Keratinocyte (primary cell): ENCODE data around the gene PHOX2B. TPM values are rescaled to one million over a fixed set of nuclear protein-coding genes. Genes with fewer than 3 reads are reported as not detected.
A peak's percentile ranks its signal among the peaks of the same experiment; 100 is the strongest.

Experiments
- DNase-seq: peaks from one replicate; pipeline ENCODE4 v3.0.0-alpha.2; 2011; ENCODE audit warnings: low read depth, missing footprints, low spot score
- FAIRE-seq: peaks from 2 replicates; lab custom pipeline; 2011; peaks lifted over from hg19 to GRCh38; lab: Jason Lieb, UNC
- H2AFZ ChIP-seq: 2 replicates; pipeline ENCODE4 v1.6.0; 2012; ENCODE audit warnings: low read length, control low read depth, inconsistent platforms; ENCODE audit not compliant: control insufficient read depth
- H3K27ac ChIP-seq: 2 replicates; pipeline ENCODE4 v1.5.1; 2011; ENCODE audit warnings: low read length; ENCODE audit not compliant: control insufficient read depth, insufficient read depth
- H3K27me3 ChIP-seq: 3 replicates; pipeline ENCODE4 v1.6.0; 2011; ENCODE audit warnings: low read length; ENCODE audit not compliant: control insufficient read depth, insufficient read depth; ENCODE audit errors: extremely low read depth
- H3K36me3 ChIP-seq, 2 experiments: 2 replicates in 1 of 2; 3 replicates in 1 of 2; pipeline ENCODE4 v1.5.1; 2011; ENCODE audit warnings: low read length in 2 of 2, mild to moderate bottlenecking in 1 of 2; ENCODE audit not compliant: control insufficient read depth in 2 of 2, insufficient read depth in 2 of 2; ENCODE audit errors: extremely low read depth in 1 of 2
- H3K4me1 ChIP-seq: 3 replicates; pipeline ENCODE4 v1.5.1; 2011; ENCODE audit warnings: low read length; ENCODE audit not compliant: control insufficient read depth, insufficient read depth; ENCODE audit errors: extremely low read depth
- H3K4me2 ChIP-seq: 3 replicates; pipeline ENCODE4 v1.6.0; 2011; ENCODE audit warnings: low read depth, low read length; ENCODE audit not compliant: control insufficient read depth, insufficient read depth; ENCODE audit errors: extremely low read depth
- H3K4me3 ChIP-seq, 3 experiments: fragments of 200-600 bp in 1 of 3; sonication (generic) in 1 of 3; 2 replicates in 2 of 3; 3 replicates in 1 of 3; pipeline ENCODE4 v1.5.1; 2011 to 2016; ENCODE audit warnings: low read length in 3 of 3, mild to moderate bottlenecking in 3 of 3, control low read depth in 2 of 3, inconsistent platforms in 1 of 3, low read depth in 1 of 3, mixed read lengths in 1 of 3, mixed run types in 1 of 3, moderate library complexity in 1 of 3; ENCODE audit not compliant: control insufficient read depth in 2 of 3, insufficient read depth in 2 of 3; ENCODE audit errors: extremely low read depth in 1 of 3
- H3K79me2 ChIP-seq: 2 replicates; pipeline ENCODE4 v1.6.0; 2012; ENCODE audit warnings: low read length; ENCODE audit not compliant: control insufficient read depth, insufficient read depth
- H3K9ac ChIP-seq: 3 replicates; pipeline ENCODE4 v1.6.0; 2011; ENCODE audit warnings: low read length; ENCODE audit not compliant: control insufficient read depth, insufficient read depth; ENCODE audit errors: extremely low read depth
- H3K9me1 ChIP-seq: 3 replicates; pipeline ENCODE4 v1.6.0; 2011; ENCODE audit warnings: low read length; ENCODE audit not compliant: control insufficient read depth, insufficient read depth; ENCODE audit errors: extremely low read depth
- H3K9me3 ChIP-seq: 2 replicates; pipeline ENCODE4 v1.5.1; 2012; ENCODE audit warnings: low read depth, low read length; ENCODE audit not compliant: control insufficient read depth
- H4K20me1 ChIP-seq: 3 replicates; pipeline ENCODE4 v1.6.0; 2011; ENCODE audit warnings: low read length; ENCODE audit not compliant: control insufficient read depth, insufficient read depth; ENCODE audit errors: extremely low read depth
- EZH2 ChIP-seq: IDR thresholded peaks from one replicate; pipeline ENCODE4 v1.6.1; 2012; ENCODE audit warnings: inconsistent platforms, mild to moderate bottlenecking, low read length, moderate library complexity
- dilution Hi-C: fragments of 300-500 bp; cut with MboI; formaldehyde crosslinking; loops from one replicate; pipeline ENCODE4 v1.7.0; 2020; ENCODE audit warnings: low sequenced_read_pairs; ENCODE audit not compliant: extremely low pct_ligation_motif_present
- polyA minus RNA-seq, 3 experiments: library from RNA; depleted of rRNA, polyadenylated mRNA; stranded (reverse); fragments of >200 nt; gene quantifications; 1 replicate in 1 of 3; 2 replicates in 1 of 3; 3 replicates in 1 of 3; pipeline ENCODE4 v1.2.3, GENCODE V29; 2011
- polyA plus RNA-seq, 5 experiments: library from polyadenylated mRNA; depleted of rRNA in 3 of 5; stranded (reverse) in 3 of 5; stranded (forward) in 1 of 5; unstranded in 1 of 5; fragments of >200 nt; gene quantifications; 1 replicate in 1 of 5; 2 replicates in 3 of 5; 3 replicates in 1 of 5; pipeline versions ENCODE4 v1.2.1 to v1.2.3, GENCODE V29; 2011 to 2012; ENCODE audit warnings: missing spikeins in 2 of 5, low read depth in 1 of 5, low replicate concordance in 1 of 5
- TF ChIP-seq, protein P1 (sequence below), 3 experiments: IDR thresholded peaks in 1 of 3; conservative IDR thresholded peaks in 1 of 3; optimal IDR thresholded peaks in 1 of 3; 2 replicates in 2 of 3; 3 replicates in 1 of 3; pipeline versions ENCODE3 to v1.5.1; 2011; ENCODE audit warnings: low read length in 3 of 3, mild to moderate bottlenecking in 3 of 3, moderate library complexity in 2 of 3, control low read depth in 1 of 3, inconsistent platforms in 1 of 3; ENCODE audit not compliant: insufficient read depth in 2 of 3; ENCODE audit errors: extremely low read depth in 1 of 3

PHOX2B gene
- polyA plus RNA-seq (not detected in 3 replicates), polyA minus RNA-seq (not detected in 3 replicates)
- polyA plus RNA-seq (2011; ENCODE audit: low read depth): not detected
- not detected in 2 replicates for polyA plus RNA-seq (2011; cell fraction: cytosol; rRNA removed)
- polyA plus RNA-seq (2011; cell fraction: nucleus; rRNA removed): not detected in 2 replicates
- polyA plus RNA-seq (2012; ENCODE audit: low replicate concordance): not detected in 2 replicates
- not detected for polyA minus RNA-seq (2011; cell fraction: cytosol; rRNA and poly(A)+ RNA removed)
- not detected in 2 replicates for polyA minus RNA-seq (2011; cell fraction: nucleus; rRNA and poly(A)+ RNA removed)

DNA sequence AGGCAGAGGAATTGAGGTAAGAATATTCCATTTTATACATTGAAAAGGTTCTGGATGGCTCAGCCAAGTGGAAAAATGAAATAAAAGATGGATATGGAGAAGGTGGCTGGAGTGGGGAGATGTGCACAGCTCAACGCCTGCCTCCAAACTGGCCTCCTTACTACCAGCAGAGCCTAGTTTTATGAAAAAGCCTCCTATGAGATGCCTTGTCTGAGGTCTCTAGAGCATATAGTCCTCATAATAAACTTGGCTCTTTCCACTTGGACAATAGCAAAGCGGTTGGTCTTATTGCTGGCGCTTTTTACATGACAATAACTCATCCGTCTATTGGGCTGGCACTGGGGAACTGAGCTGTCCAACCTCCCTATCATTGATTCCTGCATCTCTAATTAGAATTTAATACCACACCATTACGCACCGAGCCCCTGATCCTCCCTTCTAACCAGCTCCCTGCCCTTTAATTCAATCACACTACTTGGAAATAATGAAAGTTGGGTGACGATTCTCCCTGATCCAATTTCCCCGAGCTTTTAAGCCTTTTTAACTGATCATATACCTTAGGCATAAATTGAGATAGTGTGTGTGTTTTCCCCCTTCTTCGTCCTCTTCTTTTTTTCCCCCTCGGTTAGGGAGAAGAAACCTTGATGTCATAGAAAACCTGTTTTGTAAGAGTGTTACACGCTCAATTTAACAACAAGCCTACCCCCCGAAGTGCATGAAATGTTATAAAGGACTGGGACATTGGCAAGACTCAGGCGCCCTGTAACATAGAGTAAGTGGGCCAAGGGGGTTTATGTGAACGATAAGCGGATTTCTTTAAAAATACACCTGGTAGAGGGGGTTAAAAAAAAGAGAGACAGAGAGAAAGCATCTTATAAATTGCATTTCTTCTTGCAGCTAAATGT is at the start of gene PHOX2B:
TSS of gene PHOX2B (minus strand) at position 155 of the 905 bp plus-strand sequence. CDS start at position 40, 115 bp downstream.
- Histone ChIP-seq H3K4me3 (no peak within 1 kb of the TSS), H4K20me1 (peaks cover 3% of the 10 kb centered on the region), H3K79me2 (no peaks in the 10 kb centered on the region), H3K9me3 (no peaks in the 10 kb centered on the region), H3K27ac (no peak within 1 kb of the TSS), H3K9ac (no peak within 1 kb of the TSS), H3K4me1 (no peaks in the 10 kb centered on the region), H3K4me2 (no peak within 1 kb of the TSS), H3K27me3 (peaks cover 97% of the 10 kb centered on the region), H2AFZ (no peak within 1 kb of the TSS), H3K36me3 (no peaks in the 10 kb centered on the region), H3K9me1 (no peaks in the 10 kb centered on the region)
- no peak for FAIRE-seq
- dilution Hi-C loops: no loop called here
- no peak for DNase-seq
- peak; percentile 87 for TF ChIP-seq EZH2
- TF ChIP-seq, protein P1, sequence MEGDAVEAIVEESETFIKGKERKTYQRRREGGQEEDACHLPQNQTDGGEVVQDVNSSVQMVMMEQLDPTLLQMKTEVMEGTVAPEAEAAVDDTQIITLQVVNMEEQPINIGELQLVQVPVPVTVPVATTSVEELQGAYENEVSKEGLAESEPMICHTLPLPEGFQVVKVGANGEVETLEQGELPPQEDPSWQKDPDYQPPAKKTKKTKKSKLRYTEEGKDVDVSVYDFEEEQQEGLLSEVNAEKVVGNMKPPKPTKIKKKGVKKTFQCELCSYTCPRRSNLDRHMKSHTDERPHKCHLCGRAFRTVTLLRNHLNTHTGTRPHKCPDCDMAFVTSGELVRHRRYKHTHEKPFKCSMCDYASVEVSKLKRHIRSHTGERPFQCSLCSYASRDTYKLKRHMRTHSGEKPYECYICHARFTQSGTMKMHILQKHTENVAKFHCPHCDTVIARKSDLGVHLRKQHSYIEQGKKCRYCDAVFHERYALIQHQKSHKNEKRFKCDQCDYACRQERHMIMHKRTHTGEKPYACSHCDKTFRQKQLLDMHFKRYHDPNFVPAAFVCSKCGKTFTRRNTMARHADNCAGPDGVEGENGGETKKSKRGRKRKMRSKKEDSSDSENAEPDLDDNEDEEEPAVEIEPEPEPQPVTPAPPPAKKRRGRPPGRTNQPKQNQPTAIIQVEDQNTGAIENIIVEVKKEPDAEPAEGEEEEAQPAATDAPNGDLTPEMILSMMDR (optimal IDR thresholded peaks at IDR 0.05 in 1 of 3, IDR thresholded peaks at IDR 0.05 in 1 of 3, conservative IDR thresholded peaks at IDR 0.05 in 1 of 3; ENCODE audit: extremely low read depth in 1 of 3, insufficient read depth in 2 of 3, low read length in 3 of 3): no peak

DNA sequence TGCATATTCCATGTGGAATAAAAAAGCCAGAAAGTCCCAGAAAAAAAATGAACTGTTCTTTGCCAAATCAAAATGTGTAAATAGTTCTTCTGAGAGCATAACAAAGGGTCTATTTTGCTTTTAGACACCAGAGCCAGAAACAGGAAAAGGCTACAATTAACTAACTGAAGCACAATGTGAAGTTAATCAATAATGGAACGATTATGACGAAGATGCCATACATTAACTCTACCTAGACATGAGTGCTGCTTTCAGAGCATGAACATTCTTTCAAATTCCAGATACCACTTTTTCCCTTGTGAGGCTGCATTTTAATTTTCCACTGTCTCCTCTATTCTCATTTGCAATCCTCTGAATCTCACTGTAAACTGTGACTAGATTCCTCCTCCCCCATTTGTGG is 48.7 kb upstream of the PHOX2B start:
- DNase-seq (no peak), FAIRE-seq (no peak)
- dilution Hi-C loops: no loop called here
- no peaks in the 10 kb centered on the region for H3K9me3 ChIP-seq
- no peak overlapping the region for H3K4me3 ChIP-seq
- H3K36me3 ChIP-seq: no peaks in the 10 kb centered on the region
- H3K9me1 ChIP-seq: no peaks in the 10 kb centered on the region
- H3K27ac ChIP-seq: no peak overlapping the region
- H3K9ac ChIP-seq: no peak overlapping the region
- no peaks in the 10 kb centered on the region for H4K20me1 ChIP-seq
- no peaks in the 10 kb centered on the region for H3K79me2 ChIP-seq
- H3K4me2 ChIP-seq: no peak overlapping the region
- TF ChIP-seq, protein P1 (optimal IDR thresholded peaks at IDR 0.05 in 1 of 3, IDR thresholded peaks at IDR 0.05 in 1 of 3, conservative IDR thresholded peaks at IDR 0.05 in 1 of 3; ENCODE audit: extremely low read depth in 1 of 3, insufficient read depth in 2 of 3, low read length in 3 of 3): no peak
- no peak for TF ChIP-seq EZH2
- peaks cover 3% of the 10 kb centered on the region for H3K27me3 ChIP-seq
- H2AFZ ChIP-seq: no peak overlapping the region
- H3K4me1 ChIP-seq: no peaks in the 10 kb centered on the region
